LNCaP clone FGC (cell line): ENCODE data around the gene NYNRIN.

Experiments
- DNase-seq: peaks from one replicate; pipeline ENCODE4 v3.0.0-alpha.2; 2011; ENCODE audit warnings: low read depth
- H3K4me3 ChIP-seq: 2 replicates; pipeline ENCODE4 v1.5.1; 2011; ENCODE audit warnings: mild to moderate bottlenecking, low read depth, low read length, control low read depth
- TF ChIP-seq, protein P1 (sequence below): IDR thresholded peaks from 2 replicates; pipeline ENCODE4 v1.5.1; 2012; ENCODE audit warnings: mild to moderate bottlenecking; ENCODE audit not compliant: control insufficient read depth, insufficient read depth; ENCODE audit errors: extremely low read depth

Gene NYNRIN

DNA sequence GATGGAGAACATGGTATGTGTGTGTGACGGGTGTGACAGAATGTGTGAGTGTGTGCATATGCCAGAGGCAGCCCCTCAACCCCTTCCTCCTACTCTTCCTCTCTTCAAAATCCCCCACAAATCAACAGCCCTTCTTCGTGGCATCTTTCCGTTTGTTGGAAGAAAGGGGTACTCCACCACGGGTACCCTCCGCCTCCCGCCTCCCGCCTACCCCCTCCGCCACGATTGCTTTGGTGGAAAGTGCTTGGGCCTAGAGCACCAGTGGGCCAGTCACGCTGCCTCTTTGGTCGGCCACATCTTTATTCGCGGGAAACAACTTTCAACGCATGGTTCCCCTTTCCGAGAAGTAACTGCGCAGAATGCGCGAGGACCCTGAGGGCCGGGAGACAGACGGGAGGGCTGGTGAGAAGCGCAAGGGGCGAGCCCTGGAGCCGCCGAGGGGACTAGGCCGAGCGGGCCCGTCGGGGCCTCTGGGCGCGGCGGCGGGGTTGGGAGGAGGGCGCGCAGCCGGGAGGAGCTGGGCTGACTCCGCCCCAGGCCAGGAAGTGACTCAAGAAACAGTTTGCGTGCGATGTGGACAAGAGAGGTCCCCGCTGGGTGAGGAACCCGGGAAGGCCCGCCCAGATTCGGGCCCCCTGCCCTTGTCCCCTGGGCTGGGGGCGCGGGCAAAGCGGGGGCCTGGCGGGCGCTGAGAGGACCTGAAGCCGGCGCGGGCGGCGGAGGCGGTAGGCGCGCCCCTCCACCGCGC lies 30.8 kb downstream of the NYNRIN start, which contains the start of the genes CBLN3 and KHNYN:
Gene CBLN3, minus strand, starts transcription at position 274 of the 748 bp plus-strand sequence. CDS start 614 bp downstream, outside the sequence.
Gene KHNYN, plus strand, starts transcription at position 560 of the 748 bp plus-strand sequence. CDS start 777 bp downstream, outside the sequence.
- no peak for DNase-seq
- TF ChIP-seq, protein P1, sequence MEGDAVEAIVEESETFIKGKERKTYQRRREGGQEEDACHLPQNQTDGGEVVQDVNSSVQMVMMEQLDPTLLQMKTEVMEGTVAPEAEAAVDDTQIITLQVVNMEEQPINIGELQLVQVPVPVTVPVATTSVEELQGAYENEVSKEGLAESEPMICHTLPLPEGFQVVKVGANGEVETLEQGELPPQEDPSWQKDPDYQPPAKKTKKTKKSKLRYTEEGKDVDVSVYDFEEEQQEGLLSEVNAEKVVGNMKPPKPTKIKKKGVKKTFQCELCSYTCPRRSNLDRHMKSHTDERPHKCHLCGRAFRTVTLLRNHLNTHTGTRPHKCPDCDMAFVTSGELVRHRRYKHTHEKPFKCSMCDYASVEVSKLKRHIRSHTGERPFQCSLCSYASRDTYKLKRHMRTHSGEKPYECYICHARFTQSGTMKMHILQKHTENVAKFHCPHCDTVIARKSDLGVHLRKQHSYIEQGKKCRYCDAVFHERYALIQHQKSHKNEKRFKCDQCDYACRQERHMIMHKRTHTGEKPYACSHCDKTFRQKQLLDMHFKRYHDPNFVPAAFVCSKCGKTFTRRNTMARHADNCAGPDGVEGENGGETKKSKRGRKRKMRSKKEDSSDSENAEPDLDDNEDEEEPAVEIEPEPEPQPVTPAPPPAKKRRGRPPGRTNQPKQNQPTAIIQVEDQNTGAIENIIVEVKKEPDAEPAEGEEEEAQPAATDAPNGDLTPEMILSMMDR = no peak
- peak within 1 kb of the TSS; percentile 82 for H3K4me3 ChIP-seq

DNA sequence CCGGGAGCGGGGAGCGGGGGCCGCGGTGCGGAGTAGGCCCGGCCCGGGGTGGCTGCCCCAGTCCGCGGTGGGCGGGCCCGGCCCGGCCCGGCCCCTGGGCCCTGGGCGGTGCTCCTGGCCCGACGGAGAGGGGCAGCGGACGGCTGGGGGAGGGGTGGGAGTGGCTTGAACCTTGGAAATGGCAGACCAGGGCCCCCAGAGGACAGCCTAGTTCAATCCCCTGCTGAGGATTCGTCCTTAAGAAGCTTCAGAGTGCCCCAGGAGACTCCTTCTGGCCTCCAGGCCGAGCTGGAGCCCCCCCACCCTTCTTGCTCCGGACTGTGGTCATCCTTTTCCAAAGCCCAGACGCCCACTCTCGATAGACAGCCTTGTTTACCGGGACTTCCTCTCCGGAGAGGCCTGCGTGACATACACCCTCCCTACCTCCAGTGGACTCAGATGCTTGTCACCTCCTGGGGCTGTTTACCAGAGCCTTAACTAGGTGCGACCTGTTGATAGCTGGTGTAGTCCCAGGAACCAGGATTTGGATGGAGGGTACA lies 31.4 kb downstream of the NYNRIN start:
- H3K4me3 ChIP-seq = peak overlapping the region; percentile 82
- TF ChIP-seq, protein P1 = no peak
- DNase-seq = no peak

DNA sequence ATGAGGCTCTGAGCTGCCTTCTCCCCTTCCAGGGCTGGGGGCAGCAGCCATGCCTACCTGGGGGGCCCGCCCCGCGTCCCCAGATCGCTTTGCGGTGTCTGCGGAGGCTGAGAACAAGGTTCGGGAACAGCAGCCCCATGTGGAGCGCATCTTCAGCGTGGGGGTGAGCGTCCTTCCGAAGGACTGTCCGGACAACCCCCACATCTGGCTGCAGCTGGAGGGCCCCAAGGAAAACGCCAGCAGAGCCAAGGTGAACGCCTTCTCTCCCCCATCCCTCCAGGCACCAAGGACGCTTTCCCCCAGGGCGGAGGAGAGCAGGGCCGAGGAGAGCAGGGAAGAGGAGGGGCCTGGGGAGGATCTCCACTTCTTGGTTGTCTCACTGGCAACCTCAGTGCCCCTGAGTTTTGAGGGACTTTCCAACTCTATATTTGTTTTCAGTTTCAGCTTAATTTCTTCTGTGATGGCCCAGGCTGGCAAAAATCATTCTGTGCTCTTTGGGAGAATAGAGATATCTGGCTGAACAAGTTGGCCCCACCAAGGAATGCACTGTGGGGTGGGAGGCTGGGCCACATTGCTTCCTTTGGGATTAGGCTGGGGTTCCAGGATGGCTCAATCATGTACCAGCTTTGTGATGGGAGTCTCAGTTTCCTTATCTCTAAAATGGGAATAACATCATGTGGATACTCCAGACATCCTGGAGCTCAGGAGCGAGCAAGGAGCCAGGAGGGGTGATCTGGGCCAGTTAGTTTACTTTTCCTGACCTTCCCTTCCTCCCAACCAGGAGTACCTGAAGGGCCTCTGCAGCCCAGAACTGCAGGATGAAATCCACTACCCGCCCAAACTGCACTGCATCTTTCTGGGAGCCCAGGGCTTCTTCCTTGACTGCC lies 32.1 kb downstream of the NYNRIN start:
- no peak for DNase-seq
- TF ChIP-seq, protein P1 = no peak
- peak overlapping the region; percentile 82 for H3K4me3 ChIP-seq

DNA sequence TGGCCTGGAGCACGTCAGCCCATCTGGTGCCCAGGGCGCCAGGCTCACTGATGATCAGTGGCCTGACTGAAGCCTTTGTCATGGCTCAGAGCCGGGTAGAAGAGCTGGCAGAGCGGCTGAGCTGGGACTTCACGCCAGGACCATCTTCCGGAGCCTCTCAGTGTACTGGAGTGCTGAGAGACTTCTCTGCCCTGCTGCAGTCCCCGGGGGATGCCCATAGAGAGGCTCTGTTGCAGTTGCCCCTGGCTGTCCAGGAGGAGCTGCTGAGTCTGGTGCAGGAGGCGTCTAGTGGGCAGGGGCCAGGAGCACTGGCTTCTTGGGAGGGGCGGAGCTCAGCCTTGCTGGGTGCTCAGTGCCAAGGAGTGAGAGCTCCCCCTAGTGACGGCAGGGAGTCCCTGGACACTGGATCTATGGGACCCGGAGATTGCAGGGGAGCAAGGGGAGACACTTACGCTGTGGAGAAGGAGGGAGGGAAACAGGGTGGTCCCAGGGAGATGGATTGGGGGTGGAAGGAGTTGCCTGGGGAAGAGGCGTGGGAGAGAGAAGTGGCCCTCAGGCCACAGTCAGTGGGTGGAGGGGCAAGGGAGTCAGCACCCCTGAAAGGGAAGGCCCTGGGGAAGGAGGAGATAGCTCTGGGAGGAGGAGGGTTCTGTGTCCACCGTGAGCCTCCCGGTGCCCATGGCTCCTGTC lies 32.9 kb downstream of the NYNRIN start:
- TF ChIP-seq, protein P1 = peak; percentile 96
- no peak overlapping the region for H3K4me3 ChIP-seq
- DNase-seq = peak; percentile 77

DNA sequence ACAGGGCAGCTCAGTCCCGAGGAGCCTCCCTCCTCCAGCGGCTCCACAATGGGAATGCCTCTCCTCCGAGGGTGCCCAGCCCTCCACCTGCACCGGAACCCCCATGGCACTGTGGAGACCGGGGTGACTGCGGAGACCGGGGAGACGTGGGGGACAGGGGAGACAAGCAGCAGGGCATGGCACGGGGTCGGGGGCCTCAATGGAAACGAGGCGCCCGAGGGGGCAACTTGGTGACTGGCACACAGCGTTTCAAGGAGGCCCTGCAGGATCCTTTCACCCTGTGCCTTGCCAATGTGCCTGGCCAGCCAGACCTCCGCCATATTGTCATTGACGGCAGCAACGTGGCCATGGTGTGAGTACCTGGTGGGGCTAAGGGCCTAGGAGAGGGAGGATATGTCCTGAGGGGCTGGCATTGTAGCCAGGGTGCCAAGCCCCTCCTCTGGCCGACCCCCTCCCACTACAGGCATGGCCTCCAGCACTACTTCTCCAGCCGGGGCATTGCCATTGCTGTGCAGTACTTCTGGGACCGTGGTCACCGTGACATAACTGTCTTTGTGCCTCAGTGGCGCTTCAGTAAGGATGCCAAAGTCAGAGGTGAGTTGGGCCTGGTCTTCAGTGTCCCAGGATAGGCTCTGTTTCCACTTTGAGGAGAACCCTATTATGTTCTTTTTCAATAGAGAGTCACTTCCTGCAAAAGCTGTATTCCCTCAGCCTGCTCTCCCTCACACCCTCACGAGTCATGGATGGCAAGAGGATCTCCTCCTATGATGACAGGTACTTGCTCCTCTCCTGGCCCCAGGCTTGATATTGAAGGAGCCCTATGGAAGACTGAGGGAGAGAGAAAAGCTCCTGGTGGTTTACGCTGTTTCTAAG lies 33.7 kb downstream of the NYNRIN start:
- TF ChIP-seq, protein P1 = no peak
- no peak for DNase-seq
- no peak overlapping the region for H3K4me3 ChIP-seq

DNA sequence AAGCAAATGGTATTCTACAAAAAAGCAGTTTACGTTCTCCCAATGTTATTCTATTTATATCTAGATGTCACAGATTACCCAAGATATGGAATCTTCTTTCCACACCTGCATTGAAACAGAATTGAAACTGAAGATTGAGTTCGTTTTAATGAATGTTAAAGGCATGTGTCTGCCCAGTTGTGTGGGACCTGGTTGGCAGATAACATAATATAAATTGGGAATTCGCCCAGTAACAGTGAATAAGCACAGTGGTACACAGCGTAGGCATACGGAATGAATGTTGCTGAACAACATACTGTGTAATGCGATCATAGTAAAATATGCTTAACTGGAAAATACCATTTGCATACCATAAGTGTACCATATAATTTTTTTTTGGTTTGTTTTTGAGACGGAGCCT lies 35.2 kb downstream of the NYNRIN start:
- no peak overlapping the region for H3K4me3 ChIP-seq
- TF ChIP-seq, protein P1 = no peak
- no peak for DNase-seq
